Measurements from ENCODE around the gene SASH1. TPM values are rescaled to one million over a fixed set of nuclear protein-coding genes. Genes with fewer than 3 reads are reported as not detected.
"Not testable (repeated sequence)": the region's sequence is repeated elsewhere in the genome, so short reads cannot be mapped to it uniquely, and the experiment has no call there.

The SASH1 gene
- total RNA-seq, 1 experiment from 2014 or later = 39.1 TPM

DNA sequence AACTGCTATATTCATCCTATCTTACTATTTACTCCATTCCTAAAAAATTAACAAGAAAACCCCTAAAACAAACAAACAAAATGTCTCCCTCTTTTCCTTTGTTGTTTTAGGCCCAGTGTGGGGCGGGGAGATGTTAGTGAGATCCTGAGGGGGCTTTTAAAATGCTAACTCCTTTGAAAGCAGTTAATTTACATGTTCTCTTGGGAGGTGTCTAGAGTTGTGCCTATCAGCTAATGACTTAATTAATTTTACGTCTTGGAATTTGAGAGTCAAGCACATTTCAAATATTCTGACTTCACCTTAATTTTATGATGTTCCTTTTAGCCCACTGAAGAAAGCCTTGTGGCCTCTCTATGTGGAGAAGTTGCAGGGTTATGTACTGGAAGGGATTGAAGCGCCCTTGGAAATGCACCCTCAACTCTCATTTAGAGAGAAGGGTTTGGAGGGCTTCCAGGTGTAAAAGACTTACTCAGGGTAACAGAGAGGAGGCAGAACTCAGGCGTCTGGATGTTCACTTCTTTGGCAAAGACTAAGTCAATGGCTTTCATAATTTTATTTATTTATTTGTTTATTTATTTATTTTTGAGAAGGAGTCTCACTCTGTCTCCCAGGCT, 4.9 kb downstream of the SASH1 start:
- Histone ChIP-seq H3K4me3 (no peak overlapping the region), H3K9me3 (no peaks in the 10 kb centered on the region), H3K36me3 (no peaks in the 10 kb centered on the region; the same call in 1 of the 2 replicates), H3K27me3 (no peaks in the 10 kb centered on the region)
- DNase-seq = no peak

GRCh38 chr6:148348335-148348734, 5.7 kb downstream of the SASH1 start:
- Histone ChIP-seq H3K4me3 (no peak overlapping the region), H3K9me3 (no peaks in the 10 kb centered on the region), H3K36me3 (no peaks in the 10 kb centered on the region; the same call in 1 of the 2 replicates), H3K27me3 (no peaks in the 10 kb centered on the region)
- no peak for DNase-seq

DNA sequence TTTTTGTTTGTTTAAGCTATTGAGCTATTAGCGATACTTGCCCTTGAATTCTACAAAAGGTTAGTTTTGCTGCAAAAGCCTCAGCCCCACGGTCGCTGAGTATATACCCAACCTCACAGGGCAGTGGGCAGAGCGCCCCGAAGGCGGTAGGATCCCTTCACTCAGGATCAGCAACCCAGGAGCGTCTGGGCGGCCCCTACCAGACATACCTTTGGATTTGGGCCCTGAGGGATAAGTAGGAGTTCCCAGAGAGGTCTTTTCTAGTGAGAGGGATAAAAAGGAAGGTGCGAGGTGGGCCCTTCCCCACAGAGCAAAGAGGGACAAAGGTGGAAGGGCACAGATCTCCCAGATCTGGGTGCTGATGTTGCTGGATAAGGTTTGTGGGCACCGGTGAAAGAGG, 6.1 kb downstream of the SASH1 start:
- H3K36me3 ChIP-seq = no peaks in the 10 kb centered on the region; the same call in 1 of the 2 replicates
- H3K27me3 ChIP-seq = no peaks in the 10 kb centered on the region
- DNase-seq = no peak
- H3K9me3 ChIP-seq = no peaks in the 10 kb centered on the region
- no peak overlapping the region for H3K4me3 ChIP-seq

- no peaks in the 10 kb centered on the region for H3K27me3 ChIP-seq
- H3K4me3 ChIP-seq = no peak overlapping the region
- H3K9me3 ChIP-seq = no peaks in the 10 kb centered on the region
- no peaks in the 10 kb centered on the region; the same call in 1 of the 2 replicates for H3K36me3 ChIP-seq
- DNase-seq = no peak
These were observed 6.8 kb downstream of the SASH1 start for GRCh38 chr6:148349466-148349865.

- no peak for DNase-seq
- Histone ChIP-seq H3K9me3 (no peaks in the 10 kb centered on the region), H3K27me3 (no peaks in the 10 kb centered on the region), H3K36me3 (no peaks in the 10 kb centered on the region; the same call in 1 of the 2 replicates), H3K4me3 (no peak overlapping the region)
These were observed 8.7 kb downstream of the SASH1 start for GRCh38 chr6:148351309-148351708.

- not testable (repeated sequence) for H3K27me3 ChIP-seq, DNase-seq, H3K36me3 ChIP-seq
These were observed 9.8 kb downstream of the SASH1 start for GRCh38 chr6:148352421-148352820.

DNA sequence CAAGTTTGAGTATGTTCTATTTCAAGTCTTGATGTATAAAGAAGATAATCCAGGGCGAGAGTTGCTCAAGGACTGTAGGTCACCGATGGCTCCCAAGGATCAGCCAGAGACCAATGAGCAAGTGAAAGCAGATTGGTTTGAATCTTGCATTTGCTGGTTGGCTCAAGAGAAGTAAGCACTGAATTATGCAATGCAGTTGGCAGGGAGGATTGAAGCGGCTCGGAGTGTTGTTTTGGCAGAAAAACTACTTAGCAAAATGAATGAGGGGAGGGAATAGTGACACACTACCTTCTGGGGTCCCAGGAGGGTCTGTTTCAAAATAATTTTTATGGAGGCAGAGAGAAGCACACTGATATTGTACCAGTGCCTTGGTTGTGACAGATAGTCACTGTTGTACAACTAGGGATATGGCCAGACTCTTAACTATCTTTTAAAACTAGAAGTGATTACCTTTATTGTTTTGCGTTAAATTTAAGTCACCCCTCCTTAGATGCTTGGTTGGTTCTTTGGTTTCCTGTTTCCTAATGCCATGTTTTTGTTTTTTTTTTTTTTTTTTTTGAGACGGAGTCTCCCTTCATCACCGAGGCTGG, 15.7 kb downstream of the SASH1 start:
- Histone ChIP-seq H3K27me3 (no peaks in the 10 kb centered on the region), H3K4me3 (no peak overlapping the region)
- DNase-seq = peak; percentile 55

More at GRCh38 chr6:148352421-148352820, 9.8 kb downstream of the SASH1 start:
- H3K4me3 ChIP-seq, H3K9me3 ChIP-seq: not testable (repeated sequence)

DNA sequence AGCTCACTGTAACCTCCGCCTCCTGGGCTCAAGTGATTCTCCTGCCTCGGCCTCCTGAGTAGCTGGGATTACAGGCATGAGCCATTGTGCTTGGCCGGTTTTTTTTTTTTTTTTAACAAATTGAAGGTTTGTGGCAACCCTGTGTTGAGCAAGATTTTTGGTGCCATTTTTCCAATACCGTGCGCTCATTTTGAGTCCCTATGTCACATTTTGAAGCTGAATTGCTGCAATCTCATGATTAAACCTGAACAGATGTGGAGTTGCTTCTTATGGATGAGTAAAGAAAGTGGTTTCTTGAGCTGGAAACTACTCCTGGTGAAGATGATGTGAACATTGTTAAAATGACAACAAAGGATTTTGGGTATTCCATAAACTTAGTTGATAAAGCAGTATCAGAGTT, 16.6 kb downstream of the SASH1 start:
- H3K4me3 ChIP-seq = no peak overlapping the region
- H3K9me3 ChIP-seq = no peaks in the 10 kb centered on the region
- no peaks in the 10 kb centered on the region for H3K27me3 ChIP-seq
- peaks cover 5% of the 10 kb centered on the region for H3K36me3 ChIP-seq
- DNase-seq = no peak

More for the DNA sequence above, 15.7 kb downstream of the SASH1 start:
- peaks cover 2% of the 10 kb centered on the region for H3K36me3 ChIP-seq
- H3K9me3 ChIP-seq = no peaks in the 10 kb centered on the region

DNA sequence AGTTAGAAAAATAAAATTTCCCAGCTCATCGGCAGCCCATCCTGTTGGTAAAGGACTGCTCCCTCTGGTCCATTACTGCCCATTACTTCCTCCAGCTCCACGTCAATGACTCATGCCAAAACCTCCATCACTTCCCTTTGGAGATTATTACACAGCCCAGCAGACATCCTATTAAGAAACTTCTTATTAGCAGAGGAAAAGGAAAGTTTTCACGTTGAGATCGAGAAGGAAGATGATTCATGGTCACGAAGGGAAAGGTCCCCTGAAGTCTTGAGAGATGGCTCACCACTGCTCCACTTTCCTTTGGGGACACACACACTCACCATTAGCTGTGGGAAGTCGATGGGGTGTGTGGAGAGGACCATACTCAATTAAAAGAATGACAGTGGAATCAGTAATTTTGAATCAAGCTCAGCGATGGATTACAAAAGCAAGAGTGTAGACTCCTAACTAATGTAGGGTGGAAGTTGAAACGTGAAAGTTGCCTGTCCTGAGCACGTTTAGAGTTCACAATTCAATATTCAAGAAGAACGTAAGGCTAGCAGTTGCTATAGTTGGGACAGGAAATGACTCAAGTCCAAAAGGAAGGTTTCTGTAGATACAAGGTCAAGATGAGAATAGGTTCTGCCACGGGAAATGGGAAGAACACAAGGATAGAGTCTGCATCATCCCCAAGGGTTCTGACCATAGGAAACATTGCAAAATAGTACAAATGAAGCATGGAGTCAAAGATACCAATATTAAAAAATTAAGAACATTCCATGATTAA, 21.6 kb downstream of the SASH1 start:
- Histone ChIP-seq H3K9me3 (no peaks in the 10 kb centered on the region), H3K27me3 (no peaks in the 10 kb centered on the region), H3K4me3 (no peak overlapping the region), H3K36me3 (peaks cover 8% of the 10 kb centered on the region)
- no peak for DNase-seq

DNA sequence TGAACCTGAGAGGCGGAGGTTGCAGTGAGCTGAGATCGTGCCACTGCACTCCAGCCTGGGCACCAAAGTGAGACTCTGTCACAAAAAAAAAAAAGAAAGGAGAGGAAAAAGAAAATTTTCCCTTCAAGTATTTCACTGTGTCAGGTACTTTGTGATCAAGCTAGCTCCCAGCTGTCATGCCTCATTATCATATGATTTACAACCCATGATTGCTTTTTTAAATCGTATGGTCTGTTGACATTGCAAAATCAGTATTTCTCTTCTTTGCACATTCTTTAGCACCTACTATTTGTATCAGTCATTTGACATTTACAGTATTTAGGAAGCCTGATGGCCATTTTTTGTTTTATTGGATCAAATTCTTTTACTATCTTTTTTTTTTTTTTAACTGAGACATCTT, 22.4 kb downstream of the SASH1 start:
- Histone ChIP-seq H3K36me3 (peaks cover 8% of the 10 kb centered on the region), H3K9me3 (no peaks in the 10 kb centered on the region), H3K4me3 (no peak overlapping the region), H3K27me3 (no peaks in the 10 kb centered on the region)
- no peak for DNase-seq

- H3K9me3 ChIP-seq = no peaks in the 10 kb centered on the region
- H3K27me3 ChIP-seq = no peaks in the 10 kb centered on the region
- DNase-seq = peak; percentile 29
- H3K4me3 ChIP-seq = no peak overlapping the region
- H3K36me3 ChIP-seq = peaks cover 8% of the 10 kb centered on the region
These were observed 24.9 kb downstream of the SASH1 start for GRCh38 chr6:148367411-148368024.

GRCh38 chr6:148370176-148370575, 27.5 kb downstream of the SASH1 start:
- Histone ChIP-seq H3K9me3 (no peaks in the 10 kb centered on the region), H3K4me3 (no peak overlapping the region), H3K27me3 (no peaks in the 10 kb centered on the region), H3K36me3 (peaks cover 4% of the 10 kb centered on the region; the same call in 1 of the 2 replicates)
- no peak for DNase-seq

- Histone ChIP-seq H3K4me3 (no peak overlapping the region), H3K9me3 (no peaks in the 10 kb centered on the region), H3K27me3 (no peaks in the 10 kb centered on the region), H3K36me3 (no peaks in the 10 kb centered on the region; the same call in 1 of the 2 replicates)
- DNase-seq = no peak
These were observed 31.6 kb downstream of the SASH1 start for GRCh38 chr6:148374040-148374774.

DNA sequence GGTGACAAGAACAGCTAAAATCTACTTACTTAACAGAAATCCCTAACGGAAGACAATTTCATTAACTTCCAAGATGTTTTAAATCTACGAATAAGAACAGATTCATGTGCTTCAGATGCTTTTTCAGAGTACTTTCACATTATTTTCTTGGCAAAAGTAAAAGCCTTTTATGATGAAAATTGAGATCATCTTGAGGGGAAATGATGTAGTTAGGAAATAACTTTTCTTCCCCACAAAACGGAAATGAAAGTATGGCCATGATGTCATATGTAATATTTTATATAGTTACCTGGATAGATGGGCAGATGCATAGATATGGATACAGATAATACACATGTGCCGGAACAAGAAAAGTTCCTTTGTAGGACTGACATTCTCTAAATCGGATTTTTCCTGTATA, 32.8 kb downstream of the SASH1 start:
- Histone ChIP-seq H3K36me3 (no peaks in the 10 kb centered on the region; the same call in 1 of the 2 replicates), H3K9me3 (no peaks in the 10 kb centered on the region), H3K4me3 (no peak overlapping the region), H3K27me3 (no peaks in the 10 kb centered on the region)
- DNase-seq = no peak

DNA sequence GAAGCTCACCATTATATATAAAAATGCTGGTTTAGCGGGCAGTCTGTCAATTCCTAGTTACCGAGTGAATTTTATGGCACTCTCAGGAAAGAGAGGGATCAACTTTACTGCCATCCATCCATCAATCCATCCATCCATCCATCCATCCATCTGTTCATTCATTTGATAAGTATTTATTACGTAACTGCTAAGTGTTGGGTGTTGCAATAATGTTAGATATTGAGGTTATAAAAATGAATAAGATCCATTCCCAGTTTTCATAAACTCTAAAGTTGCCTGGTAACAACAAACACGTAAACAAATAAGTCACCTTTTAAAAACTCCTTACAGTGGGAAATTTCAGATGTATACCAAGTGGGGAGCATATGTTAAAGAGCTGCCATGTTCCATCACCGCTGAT, 36.8 kb downstream of the SASH1 start:
- no peak overlapping the region for H3K4me3 ChIP-seq
- no peaks in the 10 kb centered on the region for H3K27me3 ChIP-seq
- H3K9me3 ChIP-seq = no peaks in the 10 kb centered on the region
- no peak for DNase-seq
- H3K36me3 ChIP-seq = peaks cover 3% of the 10 kb centered on the region; the same call in 1 of the 2 replicates

- H3K9me3 ChIP-seq = no peaks in the 10 kb centered on the region
- no peaks in the 10 kb centered on the region for H3K27me3 ChIP-seq
- peak; percentile 45 for DNase-seq
- no peak overlapping the region for H3K4me3 ChIP-seq
- peaks cover 3% of the 10 kb centered on the region; the same call in 1 of the 2 replicates for H3K36me3 ChIP-seq
These were observed 37.5 kb downstream of the SASH1 start for GRCh38 chr6:148379966-148380713.
